Activated B cell treated with CpG ODN at 0.5 μM for 24 hours (primary cell): ENCODE data around the gene GSTM2. TPM values are rescaled to one million over a fixed set of nuclear protein-coding genes. Genes with fewer than 3 reads are reported as not detected.

Source experiments
- ATAC-seq: fragments of 200-7000 bp; cut with Tn5 transposase; one replicate; pipeline ENCODE4 v1.10.0; 2021; ENCODE audit warnings: low read depth, mild to moderate bottlenecking, moderate library complexity
- CTCF ChIA-PET: fragments of 350-600 bp; sonication (Branson Sonifier 250); formaldehyde crosslinking; loops from one replicate; lab custom pipeline; 2021; ENCODE audit warnings: antibody characterized with exemption; lab: Charles Lee
- POLR2A ChIA-PET: fragments of 350-600 bp; sonication (Branson Sonifier 250); formaldehyde crosslinking; loops from one replicate; lab custom pipeline; 2021; ENCODE audit warnings: antibody characterized with exemption; lab: Charles Lee
- DNase-seq: peaks from one replicate; pipeline ENCODE4 v3.0.0; 2022
- H3K27ac Mint-ChIP-seq: one replicate; pipeline ENCODE4 v1.8.0; 2020; ENCODE audit warnings: mixed read lengths
- H3K27me3 Mint-ChIP-seq: one replicate; pipeline ENCODE4 v1.8.0; 2021; ENCODE audit warnings: mixed read lengths
- H3K36me3 Mint-ChIP-seq: one replicate; pipeline ENCODE4 v1.8.0; 2021; ENCODE audit warnings: low read depth, mixed read lengths
- H3K4me1 Mint-ChIP-seq: one replicate; pipeline ENCODE4 v1.8.0; 2021; ENCODE audit warnings: mixed read lengths
- H3K4me3 Mint-ChIP-seq: one replicate; pipeline ENCODE4 v1.8.0; 2020; ENCODE audit warnings: mild to moderate bottlenecking, mixed read lengths
- H3K9me3 Mint-ChIP-seq: one replicate; pipeline ENCODE4 v1.8.0; 2020; ENCODE audit warnings: mixed read lengths
- CTCF ChIP-seq: fragments of 200-600 bp; IDR thresholded peaks from one replicate; pipeline ENCODE4 v1.8.0; 2022; ENCODE audit warnings: antibody characterized with exemption, mild to moderate bottlenecking
- intact Hi-C: fragments of 100-400 bp; cut with micrococcal nuclease; formaldehyde crosslinking; loops from one replicate; pipeline ENCODE4 v1.15.1; 2024
- total RNA-seq: library from RNA; stranded (reverse); gene quantifications from 2 replicates; pipeline ENCODE4 v1.2.3, GENCODE V29; 2022

GSTM2 gene
- total RNA-seq, 1 donor from 2014 or later: 11.0 TPM

- DNase-seq: no peak
- Mint-ChIP-seq H3K9me3 (no peaks in the 10 kb centered on the region), H3K4me3 (no peak overlapping the region), H3K27me3 (peaks cover 18% of the 10 kb centered on the region), H3K27ac (no peak overlapping the region), H3K36me3 (no peaks in the 10 kb centered on the region), H3K4me1 (no peaks in the 10 kb centered on the region)
- intact Hi-C loops: no loop called here
- no peak for ATAC-seq
- no peak for TF ChIP-seq CTCF
- POLR2A ChIA-PET: no interaction called here
- CTCF ChIA-PET: interaction anchor here (1.3 kb wide), 1 partner anchor 78 kb away, joined by 3 read pairs; no protein-coding TSS in a partner anchor
Measured at GRCh38 chr1:109718495-109718894, 50.6 kb downstream of the GSTM2 start.

GRCh38 chr1:109719337-109719837 lies 51.5 kb downstream of the GSTM2 start:
- POLR2A ChIA-PET: no interaction called here
- Mint-ChIP-seq H3K27me3 (peaks cover 10% of the 10 kb centered on the region), H3K4me3 (no peak overlapping the region), H3K27ac (no peak overlapping the region), H3K9me3 (no peaks in the 10 kb centered on the region), H3K36me3 (no peaks in the 10 kb centered on the region), H3K4me1 (no peaks in the 10 kb centered on the region)
- intact Hi-C loops: no loop called here
- ATAC-seq: no peak
- no peak for TF ChIP-seq CTCF
- no peak for DNase-seq
- CTCF ChIA-PET: interaction anchor here (1.3 kb wide), 1 partner anchor 79 kb away, joined by 3 read pairs; no protein-coding TSS in a partner anchor

- peaks cover 9% of the 10 kb centered on the region for H3K27me3 Mint-ChIP-seq
- H3K4me1 Mint-ChIP-seq: no peaks in the 10 kb centered on the region
- intact Hi-C loops: no loop called here
- H3K4me3 Mint-ChIP-seq: no peak overlapping the region
- ATAC-seq: no peak
- CTCF ChIA-PET: no interaction called here
- no peaks in the 10 kb centered on the region for H3K9me3 Mint-ChIP-seq
- no peak overlapping the region for H3K27ac Mint-ChIP-seq
- POLR2A ChIA-PET: no interaction called here
- DNase-seq: no peak
- no peak for TF ChIP-seq CTCF
- H3K36me3 Mint-ChIP-seq: no peaks in the 10 kb centered on the region
Measured at GRCh38 chr1:109721042-109721441, 53.2 kb downstream of the GSTM2 start.

DNA sequence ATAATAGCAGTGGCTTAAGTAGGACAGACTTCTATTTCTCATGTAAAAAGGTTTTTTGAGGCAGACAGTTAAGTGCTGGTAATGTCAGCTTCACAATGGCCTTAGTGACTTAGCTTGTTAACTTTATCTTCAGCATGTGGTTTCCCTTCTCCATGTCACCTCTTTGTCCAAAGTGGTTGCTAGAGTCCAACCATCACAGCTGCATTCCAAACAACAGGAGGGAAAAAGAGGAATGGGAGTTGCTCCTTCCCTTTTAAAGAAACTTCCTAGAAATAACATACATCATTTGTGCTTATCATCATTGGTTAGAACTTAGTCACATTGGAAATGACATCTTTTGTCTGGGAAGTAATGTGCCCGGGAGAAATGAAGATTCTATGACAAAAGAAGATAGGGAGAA lies 54.1 kb downstream of the GSTM2 start:
- intact Hi-C loops: no loop called here
- peaks cover 8% of the 10 kb centered on the region for H3K27me3 Mint-ChIP-seq
- H3K4me3 Mint-ChIP-seq: no peak overlapping the region
- DNase-seq: no peak
- ATAC-seq: no peak
- H3K27ac Mint-ChIP-seq: no peak overlapping the region
- no peaks in the 10 kb centered on the region for H3K4me1 Mint-ChIP-seq
- no peaks in the 10 kb centered on the region for H3K36me3 Mint-ChIP-seq
- ChIA-PET POLR2A (no interaction called here), CTCF (no interaction called here)
- TF ChIP-seq CTCF: no peak
- H3K9me3 Mint-ChIP-seq: no peaks in the 10 kb centered on the region

DNA sequence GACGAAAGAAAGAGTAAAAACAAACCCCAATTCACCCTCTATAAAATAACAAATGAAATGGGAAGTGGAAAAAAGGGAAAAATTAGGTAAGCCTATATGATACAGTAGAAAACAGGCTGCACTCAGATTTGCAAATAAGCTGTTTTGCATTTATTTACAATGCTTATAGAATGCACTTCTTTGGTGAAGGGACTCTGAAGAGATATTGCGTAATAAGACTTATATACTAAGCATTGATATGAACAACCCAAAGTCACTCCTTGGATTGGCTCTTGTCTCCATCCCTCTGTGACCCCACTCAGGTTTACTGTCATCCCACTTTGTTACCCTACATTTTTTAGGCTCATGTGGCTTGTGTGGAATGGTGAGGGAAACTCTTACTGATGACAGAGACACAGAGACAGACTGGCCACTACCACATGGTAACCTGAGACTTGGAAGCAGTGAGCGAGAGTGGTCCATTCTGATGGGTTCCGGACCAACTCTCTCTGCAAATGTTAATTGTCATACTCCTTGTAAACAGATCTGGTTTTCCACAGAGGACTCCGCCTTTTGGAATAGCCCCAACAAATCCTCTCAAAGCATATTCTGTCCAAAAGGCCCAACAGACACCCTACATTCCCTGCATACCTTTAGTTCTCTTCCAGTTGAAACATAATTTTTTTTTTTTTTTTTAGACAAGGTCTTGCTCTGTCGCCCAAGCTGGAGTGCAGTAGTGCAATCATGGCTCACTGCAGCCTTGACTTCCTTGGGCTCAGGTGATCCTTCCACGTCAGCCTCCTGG lies 55.2 kb downstream of the GSTM2 start:
- ATAC-seq (no peak), DNase-seq (no peak)
- Mint-ChIP-seq H3K4me1 (no peaks in the 10 kb centered on the region), H3K27ac (no peak overlapping the region), H3K4me3 (no peak overlapping the region), H3K9me3 (no peaks in the 10 kb centered on the region), H3K36me3 (no peaks in the 10 kb centered on the region), H3K27me3 (peaks cover 8% of the 10 kb centered on the region)
- CTCF ChIA-PET: no interaction called here
- intact Hi-C loops: no loop called here
- POLR2A ChIA-PET: no interaction called here
- TF ChIP-seq CTCF: no peak

Other genes starting within 250 kb of the GSTM2 start
- gene PSMA5, start 241.6 kb upstream of the GSTM2 start, total RNA-seq: 105 and 125 TPM in 2 replicates
- gene SYPL2, start 201.5 kb upstream of the GSTM2 start, total RNA-seq: not detected in 2 replicates
- 7.5 and 9.0 TPM in 2 replicates for gene ATXN7L2, start 184.2 kb upstream of the GSTM2 start, total RNA-seq
- 17.1 and 18.1 TPM in 2 replicates for gene CYB561D1, start 174.0 kb upstream of the GSTM2 start, total RNA-seq
- gene AMIGO1, start 158.3 kb upstream of the GSTM2 start, total RNA-seq: 0.42 and 0.53 TPM in 2 replicates
- 0.15 TPM in 1 of 2 replicates, not detected in the other for gene GPR61, start 128.2 kb upstream of the GSTM2 start, total RNA-seq
- 7.5 and 8.4 TPM in 2 replicates for gene GNAI3, start 119.4 kb upstream of the GSTM2 start, total RNA-seq
- 0.71 TPM in 1 of 2 replicates, not detected in the other for gene GNAT2, start 48.4 kb upstream of the GSTM2 start, total RNA-seq
- 56.8 and 64.9 TPM in 2 replicates for gene AMPD2, start 48.2 kb upstream of the GSTM2 start, total RNA-seq
- gene GSTM4, start 12.0 kb upstream of the GSTM2 start, total RNA-seq: 13.1 and 13.7 TPM in 2 replicates
- 22.2 and 22.4 TPM in 2 replicates for gene GSTM1, start 19.8 kb downstream of the GSTM2 start, total RNA-seq
- gene GSTM5, start 44.2 kb downstream of the GSTM2 start, total RNA-seq: 0.04 TPM in 1 of 2 replicates, not detected in the other
- 0.55 and 0.61 TPM in 2 replicates for gene GSTM3, start 73.0 kb downstream of the GSTM2 start, total RNA-seq
- gene EPS8L3, start 95.9 kb downstream of the GSTM2 start, total RNA-seq: not detected in 2 replicates
- gene CSF1, start 242.8 kb downstream of the GSTM2 start, total RNA-seq: 1.9 and 2.0 TPM in 2 replicates